ENCODE measurements around the gene MDFIC2. TPM values are rescaled to one million over a fixed set of nuclear protein-coding genes. Genes with fewer than 3 reads are reported as not detected.
"Not testable (repeated sequence)": the region's sequence is repeated elsewhere in the genome, so short reads cannot be mapped to it uniquely, and the experiment has no call there.

The MDFIC2 gene
- polyA plus RNA-seq, 1 experiment: not detected

GRCh38 chr3:70218471-70218870, 94.0 kb downstream of the MDFIC2 start:
- TF ChIP-seq, protein P1, sequence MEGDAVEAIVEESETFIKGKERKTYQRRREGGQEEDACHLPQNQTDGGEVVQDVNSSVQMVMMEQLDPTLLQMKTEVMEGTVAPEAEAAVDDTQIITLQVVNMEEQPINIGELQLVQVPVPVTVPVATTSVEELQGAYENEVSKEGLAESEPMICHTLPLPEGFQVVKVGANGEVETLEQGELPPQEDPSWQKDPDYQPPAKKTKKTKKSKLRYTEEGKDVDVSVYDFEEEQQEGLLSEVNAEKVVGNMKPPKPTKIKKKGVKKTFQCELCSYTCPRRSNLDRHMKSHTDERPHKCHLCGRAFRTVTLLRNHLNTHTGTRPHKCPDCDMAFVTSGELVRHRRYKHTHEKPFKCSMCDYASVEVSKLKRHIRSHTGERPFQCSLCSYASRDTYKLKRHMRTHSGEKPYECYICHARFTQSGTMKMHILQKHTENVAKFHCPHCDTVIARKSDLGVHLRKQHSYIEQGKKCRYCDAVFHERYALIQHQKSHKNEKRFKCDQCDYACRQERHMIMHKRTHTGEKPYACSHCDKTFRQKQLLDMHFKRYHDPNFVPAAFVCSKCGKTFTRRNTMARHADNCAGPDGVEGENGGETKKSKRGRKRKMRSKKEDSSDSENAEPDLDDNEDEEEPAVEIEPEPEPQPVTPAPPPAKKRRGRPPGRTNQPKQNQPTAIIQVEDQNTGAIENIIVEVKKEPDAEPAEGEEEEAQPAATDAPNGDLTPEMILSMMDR (IDR thresholded peaks at IDR 0.05; ENCODE audit: insufficient read depth, low read depth, low read length): no peak
- ChIA-PET CTCF (no interaction called here), POLR2A (no interaction called here)

GRCh38 chr3:70211274-70211673, 101.2 kb downstream of the MDFIC2 start:
- POLR2A ChIA-PET: not testable (repeated sequence)

More at GRCh38 chr3:70218471-70218870, 94.0 kb downstream of the MDFIC2 start:
- Histone ChIP-seq H3K4me3 (ENCODE audit: low read depth, low read length) (no peak overlapping the region), H3K36me3 (ENCODE audit: control insufficient read depth, insufficient read depth, low read length) (no peaks in the 10 kb centered on the region), H3K27me3 (ENCODE audit: control insufficient read depth, insufficient read depth, low read length) (no peaks in the 10 kb centered on the region)
- DNase-seq (ENCODE audit: low read depth): no peak

DNA sequence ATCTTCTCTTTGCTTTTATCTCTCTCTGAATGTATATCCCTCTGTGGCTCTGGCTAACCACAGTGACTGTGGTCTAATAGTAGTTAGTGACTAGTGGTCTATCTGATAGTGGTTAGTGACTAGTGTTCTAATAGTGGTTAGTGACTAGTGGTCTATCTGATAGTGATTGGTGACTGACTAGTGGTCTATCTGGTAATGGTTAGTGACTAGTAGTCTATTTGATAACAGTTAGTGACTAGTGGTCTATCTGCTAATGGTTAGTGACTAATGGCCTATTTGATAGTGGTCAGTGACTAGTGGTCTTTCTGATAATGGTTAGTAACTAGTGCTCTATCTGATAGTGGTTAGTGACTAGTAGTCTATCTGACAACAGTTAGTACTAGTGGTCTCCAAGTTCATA, 110.5 kb downstream of the MDFIC2 start:
- no peaks in the 10 kb centered on the region for H3K27me3 ChIP-seq (ENCODE audit: control insufficient read depth, insufficient read depth, low read length)
- TF ChIP-seq, protein P1 (IDR thresholded peaks at IDR 0.05; ENCODE audit: insufficient read depth, low read depth, low read length): no peak
- ChIA-PET POLR2A (no interaction called here), CTCF (no interaction called here)
- no peak overlapping the region for H3K4me3 ChIP-seq (ENCODE audit: low read depth, low read length)
- H3K36me3 ChIP-seq (ENCODE audit: control insufficient read depth, insufficient read depth, low read length): no peaks in the 10 kb centered on the region
- DNase-seq (ENCODE audit: low read depth): no peak

More at GRCh38 chr3:70211274-70211673, 101.2 kb downstream of the MDFIC2 start:
- H3K4me3 ChIP-seq (ENCODE audit: low read depth, low read length); H3K27me3 ChIP-seq (ENCODE audit: control insufficient read depth, insufficient read depth, low read length); DNase-seq (ENCODE audit: low read depth); H3K36me3 ChIP-seq (ENCODE audit: control insufficient read depth, insufficient read depth, low read length); CTCF ChIA-PET: not testable (repeated sequence)

DNA sequence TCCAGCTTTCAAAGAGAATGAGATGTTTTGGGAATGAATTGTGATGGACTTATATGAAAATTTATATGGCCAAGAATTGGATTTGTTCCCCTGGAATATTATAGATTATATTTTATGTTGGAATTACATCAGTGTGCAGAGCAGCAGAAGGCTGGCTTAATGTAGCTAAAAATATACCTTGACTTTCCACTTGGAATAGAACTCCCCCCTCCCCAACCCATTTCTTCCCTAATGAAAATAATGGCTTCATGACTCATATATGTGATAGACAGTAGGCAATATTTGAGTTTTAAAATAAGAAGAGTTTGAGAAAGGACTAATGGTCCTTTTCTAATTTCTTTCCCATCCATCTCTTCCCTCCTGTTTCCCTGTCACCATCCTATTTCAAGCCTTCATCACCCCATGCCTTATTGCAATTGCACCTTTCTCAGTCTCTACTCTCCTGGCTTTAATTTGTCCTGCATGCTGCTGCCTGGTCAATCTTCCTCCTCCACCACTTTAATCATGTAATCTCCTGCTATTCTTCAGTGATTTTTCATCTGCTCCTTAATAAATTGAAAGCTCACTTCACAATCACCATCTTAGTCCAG, 122.5 kb downstream of the MDFIC2 start:
- Histone ChIP-seq H3K27me3 (ENCODE audit: control insufficient read depth, insufficient read depth, low read length) (no peaks in the 10 kb centered on the region), H3K4me3 (ENCODE audit: low read depth, low read length) (no peak overlapping the region), H3K36me3 (ENCODE audit: control insufficient read depth, insufficient read depth, low read length) (no peaks in the 10 kb centered on the region)
- TF ChIP-seq, protein P1 (IDR thresholded peaks at IDR 0.05; ENCODE audit: insufficient read depth, low read depth, low read length): no peak
- POLR2A ChIA-PET: no interaction called here
- CTCF ChIA-PET: no interaction called here
- no peak for DNase-seq (ENCODE audit: low read depth)

- no peaks in the 10 kb centered on the region for H3K27me3 ChIP-seq (ENCODE audit: control insufficient read depth, insufficient read depth, low read length)
- TF ChIP-seq, protein P1 (IDR thresholded peaks at IDR 0.05; ENCODE audit: insufficient read depth, low read depth, low read length): no peak
- DNase-seq (ENCODE audit: low read depth): no peak
- POLR2A ChIA-PET: no interaction called here
- CTCF ChIA-PET: interaction anchor here (0.6 kb wide), 1 partner anchor 53 kb away, joined by 3 read pairs; no protein-coding TSS in a partner anchor
- H3K4me3 ChIP-seq (ENCODE audit: low read depth, low read length): no peak overlapping the region
- no peaks in the 10 kb centered on the region for H3K36me3 ChIP-seq (ENCODE audit: control insufficient read depth, insufficient read depth, low read length)
Measured at GRCh38 chr3:70186221-70186620, 126.2 kb downstream of the MDFIC2 start.

- no peak overlapping the region for H3K4me3 ChIP-seq (ENCODE audit: low read depth, low read length)
- ChIA-PET CTCF (interaction anchor here (0.6 kb wide), 1 partner anchor 52 kb away, joined by 3 read pairs; no protein-coding TSS in a partner anchor), POLR2A (interaction anchor here (0.6 kb wide), 1 partner anchor 29 kb away, joined by 4 read pairs; no protein-coding TSS in a partner anchor)
- TF ChIP-seq, protein P1 (IDR thresholded peaks at IDR 0.05; ENCODE audit: insufficient read depth, low read depth, low read length): no peak
- H3K36me3 ChIP-seq (ENCODE audit: control insufficient read depth, insufficient read depth, low read length): no peaks in the 10 kb centered on the region
- DNase-seq (ENCODE audit: low read depth): no peak
- no peaks in the 10 kb centered on the region for H3K27me3 ChIP-seq (ENCODE audit: control insufficient read depth, insufficient read depth, low read length)
Measured at GRCh38 chr3:70185661-70186060, 126.8 kb downstream of the MDFIC2 start.
